ENCODE results near the gene RARG. TPM values are rescaled to one million over a fixed set of nuclear protein-coding genes. Genes with fewer than 3 reads are reported as not detected.

The RARG gene
- total RNA-seq, 1 experiment from 2014 or later: 118 TPM

GRCh38 chr12:53194973-53195372, 37.0 kb downstream of the RARG start:
- H3K4me2 ChIP-seq: no peak overlapping the region
- intact Hi-C loops (cut with micrococcal nuclease; ENCODE audit: unreplicated experiment): no loop called here
- H3F3A ChIP-seq (ENCODE audit: insufficient read depth, low read depth): peaks cover 5% of the 10 kb centered on the region; the same call in 1 of the 2 replicates
- no peaks in the 10 kb centered on the region for H4K20me1 ChIP-seq (ENCODE audit: insufficient read depth)
- no peak for DNase-seq
- no peak overlapping the region for H3K27ac ChIP-seq
- H3K9me2 ChIP-seq (ENCODE audit: insufficient read depth): no peaks in the 10 kb centered on the region
- BruUV-seq (replicated peaks): TSS peak; percentile 5
- H2AFZ ChIP-seq: no peak overlapping the region
- no peaks in the 10 kb centered on the region for H3K36me3 ChIP-seq (ENCODE audit: low read depth)
- no peak overlapping the region for H3K4me3 ChIP-seq
- no peaks in the 10 kb centered on the region for H3K27me3 ChIP-seq (ENCODE audit: insufficient read depth, low read depth)
- ChIA-PET CTCF (no interaction called here), POLR2A (ENCODE audit: unreplicated experiment) (interaction anchor here (0.7 kb wide), 1 partner anchor 12 kb away, joined by 9 read pairs; no protein-coding TSS in a partner anchor)
- TF ChIP-seq EZH2 (IDR thresholded peaks at IDR 0.05; ENCODE audit: low read depth) (no peak), CTCF (conservative IDR thresholded peaks at IDR 0.05) (no peak)
- H3K79me2 ChIP-seq (ENCODE audit: low read depth): no peaks in the 10 kb centered on the region
- H3K4me1 ChIP-seq (replicated peaks; ENCODE audit: insufficient read depth): peaks cover 10% of the 10 kb centered on the region
- H3K9me3 ChIP-seq (ENCODE audit: insufficient read depth, low read depth): no peaks in the 10 kb centered on the region

- H3K4me1 ChIP-seq (replicated peaks; ENCODE audit: insufficient read depth): peaks cover 10% of the 10 kb centered on the region
- POLR2A ChIA-PET (ENCODE audit: unreplicated experiment): interaction anchor here (0.7 kb wide), 1 partner anchor 12 kb away, joined by 9 read pairs; no protein-coding TSS in a partner anchor
- H3K79me2 ChIP-seq (ENCODE audit: low read depth): no peaks in the 10 kb centered on the region
- H3K27me3 ChIP-seq (ENCODE audit: insufficient read depth, low read depth): no peaks in the 10 kb centered on the region
- H3K4me2 ChIP-seq: no peak overlapping the region
- H3K36me3 ChIP-seq (ENCODE audit: low read depth): no peaks in the 10 kb centered on the region
- H3K4me3 ChIP-seq: no peak overlapping the region
- intact Hi-C loops (cut with micrococcal nuclease; ENCODE audit: unreplicated experiment): no loop called here
- H3F3A ChIP-seq (ENCODE audit: insufficient read depth, low read depth): peaks cover 9% of the 10 kb centered on the region; the same call in 1 of the 2 replicates
- H3K9me3 ChIP-seq (ENCODE audit: insufficient read depth, low read depth): no peaks in the 10 kb centered on the region
- no peaks in the 10 kb centered on the region for H4K20me1 ChIP-seq (ENCODE audit: insufficient read depth)
- no peaks in the 10 kb centered on the region for H3K9me2 ChIP-seq (ENCODE audit: insufficient read depth)
- DNase-seq: no peak
- BruUV-seq (replicated peaks): no TSS peak
- H2AFZ ChIP-seq: no peak overlapping the region
- TF ChIP-seq EZH2 (IDR thresholded peaks at IDR 0.05; ENCODE audit: low read depth) (no peak), CTCF (conservative IDR thresholded peaks at IDR 0.05) (no peak)
- no peak overlapping the region for H3K27ac ChIP-seq
- CTCF ChIA-PET: no interaction called here
These were observed 37.9 kb downstream of the RARG start for GRCh38 chr12:53193985-53194716.

GRCh38 chr12:53193040-53193439, 39.0 kb downstream of the RARG start:
- no peaks in the 10 kb centered on the region for H3K27me3 ChIP-seq (ENCODE audit: insufficient read depth, low read depth)
- no TSS peak for BruUV-seq (replicated peaks)
- H2AFZ ChIP-seq: no peak overlapping the region
- intact Hi-C loops (cut with micrococcal nuclease; ENCODE audit: unreplicated experiment): no loop called here
- no peak for DNase-seq
- no peaks in the 10 kb centered on the region for H3K36me3 ChIP-seq (ENCODE audit: low read depth)
- no peak overlapping the region for H3K4me3 ChIP-seq
- H3K4me2 ChIP-seq: no peak overlapping the region
- H4K20me1 ChIP-seq (ENCODE audit: insufficient read depth): no peaks in the 10 kb centered on the region
- no peaks in the 10 kb centered on the region for H3K79me2 ChIP-seq (ENCODE audit: low read depth)
- CTCF ChIA-PET: no interaction called here
- no peak overlapping the region for H3K27ac ChIP-seq
- no peaks in the 10 kb centered on the region for H3K9me2 ChIP-seq (ENCODE audit: insufficient read depth)
- H3K4me1 ChIP-seq (replicated peaks; ENCODE audit: insufficient read depth): peaks cover 10% of the 10 kb centered on the region
- H3F3A ChIP-seq (ENCODE audit: insufficient read depth, low read depth): peaks cover 20% of the 10 kb centered on the region; the same call in 1 of the 2 replicates
- no peaks in the 10 kb centered on the region for H3K9me3 ChIP-seq (ENCODE audit: insufficient read depth, low read depth)
- TF ChIP-seq CTCF (conservative IDR thresholded peaks at IDR 0.05): no peak
- POLR2A ChIA-PET (ENCODE audit: unreplicated experiment): no interaction called here
